Stimulated activated CD8-positive, alpha-beta memory T cell treated with anti-CD3 and anti-CD28 coated beads, Interleukin-12 subunit alpha, Interleukin-12 subunit beta, amount 100 ng/mL, for 1 hour (primary cell): ENCODE results near the gene SPATA31C1.
"Not testable (repeated sequence)": the region's sequence is repeated elsewhere in the genome, so short reads cannot be mapped to it uniquely, and the experiment has no call there.

Experiments used
- DNase-seq: peaks from one replicate; pipeline ENCODE4 v3.0.0-alpha.2; 2020; ENCODE audit warnings: low read depth

The SPATA31C1 gene

GRCh38 chr9:87917662-87918061 lies at the start of gene SPATA31C1:
SPATA31C1 (plus strand) TSS chr9:87917962.
- not testable (repeated sequence) for DNase-seq

DNA sequence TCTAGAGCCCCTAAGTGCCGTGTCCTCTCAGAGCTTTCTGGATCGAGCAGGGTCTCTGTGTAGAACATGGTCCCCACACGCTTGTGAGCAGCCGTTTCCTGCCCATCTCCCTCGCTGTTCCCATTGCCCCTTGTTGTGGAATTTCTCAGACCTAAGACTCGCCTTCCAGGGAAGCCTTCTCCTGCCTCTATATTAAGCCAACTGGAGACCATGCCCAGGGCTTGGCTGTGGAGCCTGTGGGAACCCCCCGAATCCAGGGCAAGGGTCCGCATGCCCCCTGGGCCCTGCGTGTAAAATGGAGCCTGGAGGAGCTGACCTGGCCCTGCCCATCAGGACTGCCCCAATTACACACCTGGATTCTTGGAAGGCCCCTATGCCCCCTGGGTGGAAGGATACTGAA lies 49.6 kb upstream of the SPATA31C1 start:
- DNase-seq, result no peak

GRCh38 chr9:87868635-87869034 lies 49.1 kb upstream of the SPATA31C1 start:
- no peak for DNase-seq

- no peak for DNase-seq
These were observed 48.7 kb upstream of the SPATA31C1 start for GRCh38 chr9:87869082-87869481.

DNA sequence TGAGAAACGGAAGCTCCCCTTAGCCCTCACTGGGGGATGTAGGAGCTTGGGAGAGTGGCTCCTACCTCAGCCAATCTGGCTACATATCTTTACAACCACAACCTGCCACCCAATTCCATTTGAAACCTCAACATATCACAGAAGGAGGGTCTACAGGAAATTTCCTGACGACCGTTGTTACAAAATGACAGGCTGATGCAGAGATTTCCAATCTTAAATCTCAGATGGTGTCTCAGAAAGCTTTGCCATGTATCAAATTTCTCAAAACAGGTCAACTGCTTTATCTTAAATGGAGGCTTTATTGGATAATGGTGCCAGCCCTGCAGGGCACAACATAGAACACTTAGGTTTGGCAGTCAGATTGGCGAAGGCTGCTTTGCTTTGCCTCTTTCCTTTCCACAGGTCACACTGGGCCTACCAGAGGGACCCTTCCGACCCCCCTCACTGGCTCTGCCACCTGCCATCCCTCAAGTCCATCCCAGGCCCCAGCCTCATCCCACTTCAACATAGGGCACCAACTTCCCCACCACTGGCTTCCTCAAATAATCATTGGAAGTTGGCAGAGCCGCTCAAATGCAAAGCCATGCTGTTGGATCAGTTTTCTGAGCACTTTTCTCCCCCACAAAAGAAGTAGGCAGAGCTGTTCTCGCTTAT lies 46.2 kb upstream of the SPATA31C1 start:
- DNase-seq, result no peak

DNA sequence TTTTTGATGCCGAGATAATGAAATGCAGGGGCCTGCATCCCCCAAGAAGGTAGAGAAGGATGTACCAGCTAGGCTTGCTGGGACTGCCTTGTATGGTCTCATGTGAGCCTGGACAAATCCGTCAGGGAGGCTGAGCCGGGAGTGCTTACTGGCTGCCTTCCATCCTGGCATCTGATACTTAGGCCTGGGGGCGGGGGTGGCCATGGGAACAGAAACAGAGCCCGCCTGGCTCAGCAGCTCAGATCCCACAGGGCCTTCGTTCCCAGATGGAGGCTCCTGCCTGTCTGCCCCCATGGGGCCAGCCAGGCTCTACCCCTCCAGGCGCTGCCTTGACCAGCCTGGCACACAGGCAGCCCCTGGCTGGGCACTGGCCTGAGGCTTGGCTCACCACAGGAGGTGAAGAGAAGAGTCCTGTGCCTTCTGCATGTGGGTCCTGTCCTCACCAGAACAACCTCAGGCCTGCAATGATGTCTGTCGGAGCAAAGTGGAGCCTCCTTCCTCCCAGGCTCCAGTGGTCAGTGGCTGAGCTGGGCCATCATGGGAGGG lies 45.6 kb upstream of the SPATA31C1 start:
- no peak for DNase-seq

DNA sequence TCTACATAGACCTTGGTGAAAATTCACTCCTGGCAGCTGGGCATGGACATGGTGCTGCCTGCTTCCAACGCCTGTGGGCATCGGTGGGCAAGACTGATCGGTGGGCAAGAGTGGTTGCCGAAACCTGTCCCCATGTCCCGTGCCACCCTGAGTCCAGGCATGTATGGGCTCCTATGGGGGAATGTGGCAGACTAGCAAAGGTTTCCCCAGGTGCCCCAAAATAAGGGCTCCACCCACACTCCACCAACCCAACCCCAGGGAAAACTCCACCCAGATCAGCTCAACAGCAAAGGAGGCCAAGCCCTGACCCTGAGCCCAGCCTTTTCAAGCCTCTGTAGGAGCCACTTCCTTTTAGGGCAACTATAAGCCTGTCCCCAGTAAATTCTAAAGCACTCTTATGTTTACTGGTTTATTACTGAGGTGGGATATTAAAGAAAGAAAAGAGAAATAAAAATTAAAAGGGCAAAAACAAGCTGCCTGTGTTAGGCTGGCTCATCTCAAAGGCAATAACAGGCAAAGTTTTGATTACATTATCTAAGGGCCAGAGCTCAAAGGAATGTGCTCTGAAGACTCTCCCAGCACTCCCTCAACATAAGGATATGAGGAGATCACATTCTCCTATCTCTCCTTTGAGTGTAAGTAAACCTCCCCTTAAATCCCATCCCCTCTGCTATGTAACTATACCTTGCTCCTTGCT lies 44.0 kb upstream of the SPATA31C1 start:
- DNase-seq, result no peak

GRCh38 chr9:87874304-87874623 lies 43.5 kb upstream of the SPATA31C1 start:
- DNase-seq, result no peak

DNA sequence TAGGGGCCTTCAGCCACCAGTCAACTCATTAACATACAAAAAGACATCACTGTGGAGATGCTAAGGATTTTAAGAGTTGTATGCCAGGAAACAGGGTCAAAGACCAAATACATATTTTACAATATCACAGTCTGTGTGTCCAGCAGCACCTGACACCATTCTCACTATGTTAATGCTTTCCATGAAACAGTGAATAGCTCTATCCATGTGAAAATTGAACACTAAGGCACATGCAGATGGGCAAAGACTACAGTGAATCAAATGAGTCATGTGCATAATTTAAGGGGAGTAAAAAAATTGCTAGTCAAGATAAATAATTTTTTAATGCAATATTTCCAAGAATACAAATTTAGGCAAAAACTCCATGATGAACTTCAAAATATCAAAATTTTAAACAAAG lies 42.7 kb upstream of the SPATA31C1 start:
- no peak for DNase-seq

DNA sequence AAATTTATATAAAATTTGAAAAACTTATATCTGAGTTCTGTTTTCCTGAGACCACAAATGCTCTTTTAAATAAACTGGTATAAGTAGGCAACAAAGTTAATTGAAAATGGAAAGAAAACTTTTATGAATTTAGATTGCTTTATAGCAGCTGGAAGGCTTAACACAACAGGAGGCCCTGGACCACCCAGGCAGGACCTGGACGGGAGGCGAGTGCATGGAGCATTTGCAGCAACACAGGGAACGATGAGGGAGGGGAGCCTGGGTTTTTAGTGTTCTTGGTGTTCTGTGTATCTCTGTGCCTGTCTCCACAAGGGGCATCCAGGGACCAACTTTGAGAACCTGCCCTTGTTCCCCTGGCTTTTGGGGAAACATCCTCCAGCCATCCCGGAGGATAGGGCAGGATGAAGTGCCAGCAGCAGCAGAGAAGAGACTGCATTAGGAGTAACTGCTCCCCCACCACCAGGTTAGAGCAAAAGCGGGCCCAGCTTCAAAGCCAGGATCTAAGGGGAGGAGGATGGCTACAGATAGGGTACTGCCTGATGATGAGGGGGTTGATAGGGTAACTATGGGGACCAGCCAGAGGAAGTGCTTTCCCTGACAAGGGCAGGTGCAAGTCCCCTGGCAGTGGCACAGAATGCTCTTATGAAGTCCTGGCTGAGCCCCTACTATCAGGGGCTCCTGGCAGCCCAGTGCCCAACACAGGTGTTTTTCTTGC lies 41.8 kb upstream of the SPATA31C1 start:
- no peak for DNase-seq

DNA sequence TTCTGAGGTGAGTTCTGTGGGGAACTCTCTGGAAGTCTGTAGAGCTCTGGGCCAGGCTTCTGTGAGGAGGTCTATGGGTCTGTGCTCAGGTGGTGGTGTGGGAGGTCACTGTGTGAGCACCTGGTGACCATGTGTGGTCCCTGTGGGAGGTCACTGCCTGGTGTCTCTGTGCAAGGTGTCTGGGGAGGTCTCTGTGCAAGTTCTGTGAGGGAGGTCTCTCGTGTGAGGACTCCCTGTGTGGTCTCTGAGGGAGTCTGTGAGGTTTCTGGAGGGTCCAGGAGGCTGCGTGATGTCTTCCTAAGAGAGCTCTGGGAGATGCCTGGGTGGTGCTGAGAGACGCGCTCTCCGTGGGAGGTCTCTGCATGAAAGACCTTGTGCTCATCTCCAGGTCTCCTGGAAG lies 41.1 kb upstream of the SPATA31C1 start:
- no peak for DNase-seq

DNA sequence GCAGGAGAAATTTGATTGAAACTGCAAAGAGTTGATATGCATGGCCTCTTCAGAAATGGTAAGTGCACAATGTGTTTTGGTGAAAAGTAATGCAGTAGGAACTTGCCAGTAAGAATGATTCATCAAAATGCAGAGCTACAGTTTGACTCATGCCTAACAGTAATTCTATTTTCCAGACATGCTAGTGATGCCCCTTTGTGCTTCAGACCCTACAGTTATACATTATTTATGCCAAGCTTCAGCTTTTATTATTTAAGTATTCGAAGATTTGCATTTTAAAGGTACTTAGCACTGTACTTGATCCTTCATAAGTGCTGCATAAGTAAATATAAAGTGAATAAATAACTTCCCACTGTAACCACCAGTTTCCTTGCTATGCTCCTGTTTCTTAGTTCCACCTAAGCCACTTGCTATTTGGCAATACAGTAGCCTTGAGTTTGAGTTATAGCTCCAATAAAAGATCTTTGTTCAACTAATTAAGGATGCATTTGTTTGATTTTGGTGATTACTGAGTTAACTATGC lies 38.7 kb upstream of the SPATA31C1 start:
- no peak for DNase-seq

DNA sequence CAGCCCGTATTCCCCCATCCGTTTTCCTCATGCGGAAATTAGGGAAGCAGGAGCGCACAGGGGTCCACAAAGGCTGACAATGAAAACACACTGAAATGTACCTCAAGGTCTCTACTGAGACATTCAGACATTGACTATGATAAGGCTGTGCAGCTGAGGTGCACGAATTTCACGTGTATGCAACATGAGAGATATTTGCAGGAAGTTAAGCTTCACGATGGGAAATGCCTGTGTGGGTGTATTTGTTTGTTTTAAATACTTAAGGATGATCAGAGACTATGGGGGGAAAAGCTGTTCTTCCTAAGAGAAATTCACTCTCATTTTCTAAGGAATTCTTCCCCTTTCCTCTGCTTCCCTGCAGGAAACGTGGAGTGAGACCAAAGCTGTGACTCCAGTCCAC lies 37.6 kb upstream of the SPATA31C1 start:
- DNase-seq, result no peak

DNA sequence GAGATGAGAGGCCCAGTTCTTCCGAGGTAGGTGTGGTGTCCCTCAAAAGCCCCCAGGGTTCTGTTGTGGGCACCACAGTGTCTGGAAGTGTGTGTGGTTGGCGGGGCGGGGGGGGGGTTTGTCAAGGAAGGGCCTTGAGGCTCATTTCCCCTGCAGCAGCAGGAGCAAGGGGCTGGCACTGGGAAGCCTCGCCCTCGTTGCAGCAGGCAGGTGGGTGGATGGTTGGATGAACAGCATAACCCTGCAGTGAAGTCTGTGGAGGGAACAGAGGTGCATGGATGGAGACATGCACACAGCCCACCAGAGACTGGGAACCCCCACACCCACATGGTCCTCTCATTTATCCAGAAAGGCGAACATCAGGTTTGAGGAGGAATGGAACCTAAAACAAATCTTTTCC lies 37.1 kb upstream of the SPATA31C1 start:
- no peak for DNase-seq

DNA sequence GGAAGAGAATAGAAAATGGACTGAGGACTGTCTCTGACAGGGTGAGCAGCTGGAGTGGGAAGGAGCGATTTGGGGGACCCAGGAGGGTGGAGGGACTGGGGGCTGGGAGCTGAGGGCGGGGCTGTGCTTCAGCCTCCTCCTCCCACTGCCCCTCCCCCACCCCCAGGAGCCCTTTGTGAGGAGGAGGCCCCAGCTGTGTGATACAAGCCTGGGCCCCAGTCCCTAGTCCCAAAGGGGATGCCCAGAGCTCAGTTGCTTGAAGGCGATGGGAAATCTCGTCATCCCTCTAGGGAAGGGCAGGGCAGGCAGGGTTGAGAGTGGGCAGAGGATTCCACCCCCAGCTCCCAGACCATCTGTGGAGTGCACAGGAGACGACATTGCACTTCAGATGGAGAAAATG lies 35.1 kb upstream of the SPATA31C1 start, which contains the start of gene SPATA31E1:
SPATA31E1 (plus strand) TSS at position 251 of the 400 bp plus-strand sequence; CDS start at position 266, 15 bp downstream.
- no peak for DNase-seq

DNA sequence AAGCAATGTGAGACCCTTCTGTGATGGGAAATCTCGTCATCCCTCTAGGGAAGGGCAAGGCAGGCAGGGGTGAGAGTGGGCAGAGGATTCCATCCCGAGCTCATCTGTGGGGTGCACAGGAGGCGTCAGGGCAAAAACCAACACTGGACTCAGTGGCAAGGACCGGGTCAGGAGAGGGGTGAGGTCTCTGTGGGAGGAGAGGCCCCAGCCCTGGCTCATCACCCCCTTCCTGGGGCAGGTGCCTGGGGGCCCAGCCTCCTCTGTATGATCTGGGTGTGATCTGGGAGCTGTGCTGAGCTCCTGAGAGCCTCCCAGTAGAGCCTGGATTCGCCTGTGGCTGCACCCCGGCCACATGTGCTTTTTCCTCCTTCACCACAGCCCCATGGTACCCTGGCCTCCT lies 34.5 kb upstream of the SPATA31C1 start:
- DNase-seq, result no peak

DNA sequence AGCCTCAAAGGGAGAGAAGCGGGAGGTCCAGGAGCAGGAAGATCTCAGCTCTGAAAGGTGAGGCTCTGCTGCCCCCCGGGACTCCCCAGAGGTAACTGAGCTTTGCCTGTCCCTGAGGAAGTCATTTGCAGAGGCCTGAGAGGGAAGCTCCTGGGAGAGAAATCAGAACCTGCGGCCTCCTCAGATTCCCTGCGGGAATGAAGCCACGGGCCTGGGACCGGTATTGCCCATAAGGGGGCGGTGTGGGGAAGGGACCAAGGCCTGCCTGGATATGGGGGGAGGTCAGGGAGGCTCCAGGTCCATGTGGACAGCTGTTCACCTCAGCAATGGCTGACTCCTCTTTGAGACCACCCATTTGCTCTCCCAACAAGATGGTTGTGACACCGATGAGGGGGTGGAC lies 33.8 kb upstream of the SPATA31C1 start:
- no peak for DNase-seq

DNA sequence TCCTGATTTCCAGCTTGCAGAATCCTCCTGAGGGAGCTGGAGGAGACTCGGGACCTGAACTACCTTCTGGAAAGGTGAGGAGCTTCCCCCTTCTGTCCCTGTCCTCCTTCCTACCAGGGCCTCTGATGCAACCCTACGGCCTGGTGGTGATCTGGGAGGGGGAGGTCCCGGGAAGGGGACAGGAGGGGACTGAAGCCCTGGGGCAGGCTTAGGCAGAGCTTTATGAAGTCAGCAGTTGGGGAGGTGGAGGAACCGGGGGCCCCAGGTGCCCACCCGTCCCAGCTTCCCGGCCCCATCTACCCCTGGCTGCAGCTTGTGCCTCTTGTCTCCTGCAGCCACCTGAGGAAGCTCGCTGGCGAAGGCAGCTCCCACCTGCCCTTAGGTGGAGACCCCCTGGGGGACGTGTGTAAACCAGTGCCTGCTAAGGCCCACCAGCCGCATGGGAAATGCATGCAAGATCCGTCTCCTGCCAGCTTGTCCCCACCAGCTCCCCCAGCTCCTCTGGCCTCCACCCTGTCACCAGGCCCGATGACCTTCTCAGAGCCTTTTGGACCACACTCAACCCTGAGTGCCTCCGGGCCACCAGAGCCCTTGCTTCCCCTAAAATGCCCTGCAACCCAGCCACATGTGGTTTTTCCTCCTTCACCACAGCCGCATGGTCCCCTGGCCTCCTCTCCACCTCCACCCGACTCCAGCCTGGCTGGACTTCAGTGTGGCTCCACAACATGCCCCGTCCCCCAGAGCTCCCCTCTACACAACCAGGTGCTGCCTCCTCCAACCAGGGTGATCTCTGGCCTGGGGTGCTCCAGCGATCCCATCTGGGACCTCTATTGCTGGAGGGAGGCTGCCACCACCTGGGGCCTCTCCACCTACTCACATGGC lies 32.9 kb upstream of the SPATA31C1 start:
- no peak for DNase-seq

- no peak for DNase-seq
These were observed 32.1 kb upstream of the SPATA31C1 start for GRCh38 chr9:87885484-87886189.

DNA sequence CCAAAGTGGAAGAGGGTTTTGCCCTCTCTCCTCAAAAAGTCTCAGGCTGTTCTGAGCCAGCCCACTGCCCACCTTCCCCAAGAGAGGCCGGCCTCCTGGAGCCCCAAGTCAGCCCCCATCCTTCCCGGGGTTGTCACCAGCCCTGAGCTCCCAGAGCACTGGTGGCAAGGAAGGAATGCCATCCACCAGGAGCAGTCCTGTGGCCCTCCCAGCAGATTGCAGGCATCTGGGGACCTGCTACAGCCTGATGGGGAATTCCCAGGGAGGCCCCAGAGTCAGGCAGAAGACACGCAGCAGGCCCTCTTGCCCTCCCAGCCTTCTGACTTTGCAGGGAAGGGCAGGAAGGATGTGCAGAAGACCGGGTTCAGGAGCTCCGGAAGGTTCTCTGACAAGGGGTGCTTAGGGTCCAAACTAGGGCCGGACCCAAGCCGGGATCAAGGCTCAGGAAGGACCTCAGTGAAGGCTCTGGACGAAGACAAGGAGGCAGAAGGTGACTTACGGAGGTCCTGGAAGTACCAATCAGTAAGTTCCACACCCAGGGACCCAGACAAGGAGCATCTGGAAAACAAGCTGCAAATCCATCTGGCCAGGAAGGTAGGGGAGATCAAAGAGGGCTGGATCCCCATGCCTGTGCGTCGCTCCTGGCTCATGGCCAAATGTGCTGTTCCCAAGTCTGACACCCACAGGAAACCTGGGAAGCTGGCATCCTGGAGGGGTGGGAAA lies 31.4 kb upstream of the SPATA31C1 start:
- DNase-seq, result no peak
